ENCODE measurements around the gene USP24. TPM values are rescaled to one million over a fixed set of nuclear protein-coding genes. Genes with fewer than 3 reads are reported as not detected.
A peak's percentile ranks its signal among the peaks of the same experiment; 100 is the strongest.

The USP24 gene
- total RNA-seq, 1 experiment from 2014 or later, result 35.3 TPM

DNA sequence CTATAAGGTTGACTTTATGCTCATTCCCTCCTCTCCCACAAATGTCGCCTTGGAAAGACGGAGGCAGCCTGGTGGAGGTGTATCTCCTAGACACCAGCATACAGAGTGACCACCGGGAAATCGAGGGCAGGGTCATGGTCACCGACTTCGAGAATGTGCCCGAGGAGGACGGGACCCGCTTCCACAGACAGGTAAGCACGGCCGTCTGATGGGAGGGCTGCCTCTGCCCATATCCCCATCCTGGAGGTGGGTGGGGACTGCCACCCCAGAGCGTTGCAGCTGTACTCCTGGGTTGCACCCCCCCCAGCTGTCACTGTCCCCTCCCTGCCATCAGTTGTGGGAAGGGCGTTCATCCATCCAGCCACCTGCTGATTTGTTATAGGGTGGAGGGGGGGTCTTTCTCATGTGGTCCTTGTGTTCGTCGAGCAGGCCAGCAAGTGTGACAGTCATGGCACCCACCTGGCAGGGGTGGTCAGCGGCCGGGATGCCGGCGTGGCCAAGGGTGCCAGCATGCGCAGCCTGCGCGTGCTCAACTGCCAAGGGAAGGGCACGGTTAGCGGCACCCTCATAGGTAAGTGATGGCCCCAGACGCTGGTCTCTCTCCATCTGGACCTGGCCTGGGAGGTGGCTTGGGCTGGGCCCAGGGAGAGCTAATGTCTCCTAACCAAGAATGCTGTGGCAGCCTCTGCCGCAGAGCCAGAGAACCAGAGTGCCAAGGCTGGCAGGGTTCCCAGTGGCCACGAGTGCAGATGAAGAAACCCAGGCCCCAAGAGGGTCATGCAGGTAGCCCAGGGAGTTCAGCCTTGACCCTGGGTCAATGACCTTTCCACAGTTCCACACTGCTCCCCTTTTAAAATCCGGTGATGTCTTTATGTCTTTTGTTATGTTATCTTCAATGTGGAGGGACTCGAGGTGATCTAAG lies 162.7 kb downstream of the USP24 start:
- H2BK12ac ChIP-seq (ENCODE audit: insufficient read length, low read depth, low read length), result no peak overlapping the region
- no peak overlapping the region for H2BK5ac ChIP-seq (ENCODE audit: insufficient read length, low read length)
- TF ChIP-seq, protein P1, sequence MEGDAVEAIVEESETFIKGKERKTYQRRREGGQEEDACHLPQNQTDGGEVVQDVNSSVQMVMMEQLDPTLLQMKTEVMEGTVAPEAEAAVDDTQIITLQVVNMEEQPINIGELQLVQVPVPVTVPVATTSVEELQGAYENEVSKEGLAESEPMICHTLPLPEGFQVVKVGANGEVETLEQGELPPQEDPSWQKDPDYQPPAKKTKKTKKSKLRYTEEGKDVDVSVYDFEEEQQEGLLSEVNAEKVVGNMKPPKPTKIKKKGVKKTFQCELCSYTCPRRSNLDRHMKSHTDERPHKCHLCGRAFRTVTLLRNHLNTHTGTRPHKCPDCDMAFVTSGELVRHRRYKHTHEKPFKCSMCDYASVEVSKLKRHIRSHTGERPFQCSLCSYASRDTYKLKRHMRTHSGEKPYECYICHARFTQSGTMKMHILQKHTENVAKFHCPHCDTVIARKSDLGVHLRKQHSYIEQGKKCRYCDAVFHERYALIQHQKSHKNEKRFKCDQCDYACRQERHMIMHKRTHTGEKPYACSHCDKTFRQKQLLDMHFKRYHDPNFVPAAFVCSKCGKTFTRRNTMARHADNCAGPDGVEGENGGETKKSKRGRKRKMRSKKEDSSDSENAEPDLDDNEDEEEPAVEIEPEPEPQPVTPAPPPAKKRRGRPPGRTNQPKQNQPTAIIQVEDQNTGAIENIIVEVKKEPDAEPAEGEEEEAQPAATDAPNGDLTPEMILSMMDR (conservative IDR thresholded peaks at IDR 0.05), result no peak
- no peak overlapping the region for H3K4ac ChIP-seq (ENCODE audit: low read depth, low read length)
- DNase-seq, result no peak
- no peak overlapping the region for H3K27ac ChIP-seq (ENCODE audit: insufficient read length, low read depth, low read length)
- H2AFZ ChIP-seq (ENCODE audit: low read length), result no peak overlapping the region
- Mint-ChIP-seq H3K4me3 (no peak overlapping the region), H3K36me3 (ENCODE audit: insufficient read depth in 1 of 3, low read depth in 3 of 3) (peaks cover 14 to 43% (median 16%) of the 10 kb centered on the region in 3 experiments; a peak in 6 of 7 replicates), H3K27me3 (ENCODE audit: low read depth) (no peaks in the 10 kb centered on the region), H3K27ac (peak overlapping the region in 1 of 3 experiments; percentile 70; a peak in 1 of 7 replicates), H3K9me3 (no peaks in the 10 kb centered on the region), H3K4me1 (no peaks in the 10 kb centered on the region)
- no peak overlapping the region for H3K56ac ChIP-seq (ENCODE audit: insufficient read length, low read depth, low read length)
- H4K91ac ChIP-seq (ENCODE audit: insufficient read length, low read depth, low read length), result no peak overlapping the region
- WGBS (ENCODE audit: extremely low coverage, insufficient read length, low lambda C conversion rate), result no CpG with 5 or more reads among the region's 29 CpGs
- H3K23me2 ChIP-seq (ENCODE audit: insufficient read length, low read depth, low read length, poor library complexity, severe bottlenecking), result no peaks in the 10 kb centered on the region
- H3K23ac ChIP-seq (ENCODE audit: insufficient read length, low read depth, low read length), result no peak overlapping the region
- no peaks in the 10 kb centered on the region for H3K27me3 ChIP-seq (ENCODE audit: insufficient read depth, low read length)
- no peak overlapping the region for H2BK120ac ChIP-seq (ENCODE audit: low read depth, low read length, poor library complexity, severe bottlenecking)
- H3K4me1 ChIP-seq (ENCODE audit: insufficient read depth, low read length), result no peaks in the 10 kb centered on the region
- H4K5ac ChIP-seq (ENCODE audit: insufficient read length, low read depth, low read length), result no peak overlapping the region
- H2BK20ac ChIP-seq (ENCODE audit: low read depth, low read length, poor library complexity, severe bottlenecking), result no peak overlapping the region
- H3K79me2 ChIP-seq (ENCODE audit: insufficient read depth, low read length), result no peaks in the 10 kb centered on the region
- H3T11ph ChIP-seq (ENCODE audit: low read length), result no peak overlapping the region
- H2AK5ac ChIP-seq (ENCODE audit: insufficient read length, low read length), result no peak overlapping the region
- peaks cover 4% of the 10 kb centered on the region for H4K20me1 ChIP-seq (ENCODE audit: control insufficient read depth, insufficient read depth, insufficient read length)
- no peaks in the 10 kb centered on the region for H3K9me3 ChIP-seq (ENCODE audit: control insufficient read depth, low read depth, low read length)
- H3K9ac ChIP-seq (ENCODE audit: extremely low read depth, insufficient read length, low read length), result no peak overlapping the region
- H4K8ac ChIP-seq (replicated peaks; ENCODE audit: insufficient read length, low read depth, low read length), result no peak overlapping the region
- no peak overlapping the region for H2BK15ac ChIP-seq (ENCODE audit: low read depth, low read length)
- H3K79me1 ChIP-seq (ENCODE audit: insufficient read depth, low read depth, low read length, poor library complexity, severe bottlenecking), result no peaks in the 10 kb centered on the region
- H3K4me2 ChIP-seq (ENCODE audit: insufficient read depth, insufficient read length, low read length), result no peak overlapping the region
- H3K18ac ChIP-seq (ENCODE audit: insufficient read length, low read depth, low read length), result no peak overlapping the region
- no peak overlapping the region for H3K14ac ChIP-seq (ENCODE audit: insufficient read depth, low read length)

Data from H9 (cell line).